Stimulated activated CD4-positive, alpha-beta T cell treated with anti-CD3 and anti-CD28 coated beads, Interleukin-4, amount 100 ng/mL, for 24 hours (primary cell): Measurements from ENCODE around the gene DNAJB1.
"Not testable (repeated sequence)": the region's sequence is repeated elsewhere in the genome, so short reads cannot be mapped to it uniquely, and the experiment has no call there.

Experiments
- DNase-seq: peaks from one replicate; pipeline ENCODE4 v3.0.0-alpha.2; 2020

The DNAJB1 gene

GRCh38 chr19:14553042-14553938, 35.1 kb upstream of the DNAJB1 start:
- no peak for DNase-seq

DNA sequence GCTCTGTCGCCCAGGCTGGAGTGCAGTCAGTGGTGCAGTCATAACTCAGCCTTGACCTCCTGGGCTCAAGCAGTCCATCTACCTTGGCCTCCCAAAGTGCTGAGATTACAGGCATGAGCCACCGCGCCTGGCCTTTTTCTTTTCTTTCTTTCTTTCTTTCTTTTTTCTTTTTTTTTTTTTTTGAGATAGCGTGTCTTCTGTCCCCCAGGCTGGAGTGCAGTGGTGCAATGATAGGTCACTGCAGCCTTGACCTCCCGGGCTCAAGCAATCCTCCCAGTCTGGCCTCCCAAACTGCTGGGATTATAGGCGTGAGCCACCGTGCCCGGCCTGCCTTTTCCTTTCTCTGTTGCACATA, 33.8 kb upstream of the DNAJB1 start:
- DNase-seq: not testable (repeated sequence)

DNA sequence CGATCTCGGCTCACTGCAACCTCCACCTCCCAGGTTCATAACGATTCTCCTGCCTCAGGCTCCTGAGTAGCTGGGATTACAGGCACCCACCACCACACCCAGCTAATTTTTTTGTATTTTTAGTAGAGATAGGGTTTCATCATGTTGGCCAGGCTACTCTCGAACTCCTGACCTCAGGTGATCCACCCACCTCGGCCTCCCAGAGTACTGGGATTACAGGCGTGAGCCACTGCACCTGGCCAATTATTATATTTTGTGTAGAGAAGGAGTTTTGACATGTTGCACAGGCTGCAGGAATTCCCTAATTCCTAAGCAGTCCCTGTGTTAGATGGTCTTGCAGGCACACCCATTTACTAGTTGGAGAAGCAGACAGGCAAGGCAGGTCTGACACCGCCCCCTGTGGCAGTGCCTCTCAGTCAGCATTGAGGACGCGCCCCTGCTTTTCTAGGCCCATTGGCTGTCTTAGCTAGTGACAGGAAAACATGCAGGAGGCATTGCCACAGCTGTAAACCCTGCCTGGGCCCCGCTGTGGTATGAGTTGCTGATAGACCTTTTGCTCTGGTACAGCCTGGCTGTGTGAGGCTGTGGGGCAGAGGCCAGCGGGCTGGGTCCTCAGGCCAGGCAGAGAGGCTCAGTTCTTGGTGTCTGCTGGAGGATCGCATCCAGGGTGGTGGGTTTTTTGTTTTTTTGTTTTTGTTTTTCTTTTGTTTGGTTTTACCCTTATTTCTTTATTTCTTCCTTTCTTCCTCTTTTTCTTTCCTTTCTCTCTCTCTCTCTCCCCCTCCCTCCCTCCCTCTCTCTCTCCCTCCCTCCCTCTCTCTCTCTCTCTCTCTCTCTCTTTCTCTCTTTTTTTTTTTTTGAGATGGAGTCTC, 33.2 kb upstream of the DNAJB1 start:
- DNase-seq: peak; percentile 75

DNA sequence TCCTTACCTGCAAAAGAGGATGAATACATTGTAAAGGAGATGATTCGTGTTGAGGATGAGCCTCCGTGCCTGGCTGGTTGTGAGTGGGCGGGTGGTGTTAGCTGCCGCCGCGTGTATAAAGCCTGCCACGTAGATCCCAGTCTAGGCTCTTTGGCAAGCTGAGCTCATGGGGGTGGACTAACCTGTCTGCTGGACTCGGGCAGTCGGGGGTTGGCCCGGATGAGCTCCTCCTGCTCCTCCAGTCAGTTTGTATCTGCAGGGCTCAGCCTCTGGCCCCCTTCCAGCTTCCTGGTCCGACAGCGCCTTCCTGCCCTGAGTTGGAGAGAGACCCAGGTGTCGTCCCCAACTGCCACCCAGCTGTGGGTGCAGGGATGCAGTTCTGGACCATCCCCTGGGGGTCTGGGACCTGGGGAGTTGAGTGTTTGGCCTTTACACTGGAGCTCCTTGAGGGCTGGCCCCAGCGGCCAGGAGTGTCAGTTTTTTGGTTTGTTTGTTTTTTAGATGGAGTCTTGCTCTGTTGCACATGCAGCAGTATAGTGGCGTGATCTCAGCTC, 32.1 kb upstream of the DNAJB1 start:
- no peak for DNase-seq

- no peak for DNase-seq
Observed at GRCh38 chr19:14545716-14546082, 27.5 kb upstream of the DNAJB1 start.

DNA sequence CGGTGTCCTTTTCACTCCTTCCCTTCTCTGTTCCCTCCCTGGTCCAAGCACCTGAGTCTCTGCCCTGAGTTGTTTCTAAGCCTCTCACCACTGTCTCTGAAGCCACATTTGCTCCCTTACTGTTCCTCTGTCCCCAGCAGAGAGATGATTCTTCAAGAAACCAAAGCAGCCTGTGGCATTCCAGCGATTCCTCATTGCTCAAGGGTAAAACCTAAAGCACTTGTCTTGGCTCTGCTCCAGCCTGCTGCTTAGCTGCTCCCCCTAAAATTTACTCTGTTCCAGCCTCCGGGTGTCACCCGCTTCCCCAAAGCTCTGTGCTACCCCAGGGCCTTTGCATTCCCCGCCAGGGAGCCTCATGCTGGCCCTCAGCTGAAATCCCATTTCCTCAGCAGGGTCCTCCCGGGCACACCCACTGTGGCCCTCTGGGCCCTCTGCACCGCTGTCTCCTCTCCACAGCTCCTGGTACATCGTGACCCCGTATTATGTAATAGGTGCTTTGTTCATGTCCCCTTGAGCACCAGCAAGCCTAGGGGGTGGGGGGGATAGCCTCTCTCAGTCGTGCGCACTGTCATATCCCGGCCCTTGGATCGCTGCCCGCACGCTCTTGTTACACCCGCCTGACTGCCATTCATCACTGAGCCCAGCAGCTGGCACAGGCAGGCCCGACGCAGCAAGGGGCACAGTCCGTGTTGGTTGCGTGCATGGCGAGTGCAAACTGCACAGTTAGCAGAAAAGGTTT, 26.9 kb upstream of the DNAJB1 start:
- DNase-seq: no peak

DNA sequence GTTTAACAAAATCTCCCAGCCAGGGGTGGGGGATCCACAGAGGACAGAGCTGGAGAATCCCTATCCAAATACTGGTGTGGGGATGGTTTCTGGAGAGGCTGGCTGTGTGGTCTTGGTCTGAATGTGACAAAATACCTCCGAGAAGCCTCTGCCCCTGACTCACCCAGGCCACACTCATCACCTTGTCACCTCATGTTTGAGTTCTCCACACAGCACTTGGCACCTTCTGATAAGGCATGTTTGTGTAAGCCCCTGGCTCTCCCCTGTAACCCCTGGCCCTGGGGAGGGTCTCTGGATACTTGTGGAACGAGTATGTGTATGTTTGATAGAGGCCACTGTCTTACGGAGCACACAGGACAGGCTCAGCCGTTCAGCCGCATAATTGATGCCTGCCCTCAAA, 25.9 kb upstream of the DNAJB1 start:
- DNase-seq: no peak

DNA sequence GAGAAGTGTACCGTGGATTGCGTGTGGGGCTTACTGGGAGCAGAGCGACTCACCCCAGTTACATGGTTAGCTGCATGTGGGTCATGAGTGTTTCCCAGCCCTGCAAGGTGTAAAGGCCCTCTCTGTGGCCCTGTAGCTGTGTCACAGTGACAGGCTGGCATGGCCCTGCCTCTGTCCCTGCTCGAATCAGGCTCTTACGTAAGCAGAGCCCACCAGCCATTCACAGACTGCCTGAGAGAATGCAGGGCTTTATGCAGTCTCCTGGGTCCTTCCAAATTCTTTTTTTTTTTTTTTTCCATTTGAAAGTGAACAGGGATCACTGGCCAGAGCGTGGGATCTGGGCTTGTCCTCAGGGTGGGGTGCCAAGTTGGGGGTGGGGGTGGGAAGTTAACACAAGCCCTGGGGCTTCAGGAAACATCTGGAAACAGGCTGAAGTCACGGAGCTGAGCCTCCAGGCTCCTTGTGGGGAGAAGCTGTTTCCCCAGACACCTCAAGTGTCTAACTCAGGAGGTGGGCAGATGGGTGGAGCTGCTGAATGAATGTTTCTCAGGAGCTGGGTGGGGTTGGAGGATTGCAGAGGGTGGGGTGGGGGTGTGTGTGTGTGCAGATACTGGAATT, 24.6 kb upstream of the DNAJB1 start:
- DNase-seq: no peak

DNA sequence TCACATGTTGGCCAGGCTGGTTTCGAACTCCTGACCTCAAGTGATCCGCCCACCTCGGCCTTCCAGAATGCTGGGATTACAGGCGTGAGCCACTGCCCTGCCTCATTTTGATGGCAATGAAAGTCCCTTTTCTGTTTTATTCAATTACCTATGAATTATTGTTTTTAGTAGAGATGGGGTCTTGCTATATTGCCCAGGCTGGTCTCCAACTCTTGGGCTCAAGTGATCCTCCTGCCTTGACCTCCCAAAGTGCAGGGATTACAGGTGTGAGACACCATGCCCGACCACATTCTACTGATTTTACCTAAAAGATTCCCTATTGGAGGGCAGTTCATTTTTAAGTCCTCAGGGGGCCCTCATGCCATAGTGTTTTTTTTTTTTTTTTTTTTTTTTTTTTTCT, 23.8 kb upstream of the DNAJB1 start:
- not testable (repeated sequence) for DNase-seq

DNA sequence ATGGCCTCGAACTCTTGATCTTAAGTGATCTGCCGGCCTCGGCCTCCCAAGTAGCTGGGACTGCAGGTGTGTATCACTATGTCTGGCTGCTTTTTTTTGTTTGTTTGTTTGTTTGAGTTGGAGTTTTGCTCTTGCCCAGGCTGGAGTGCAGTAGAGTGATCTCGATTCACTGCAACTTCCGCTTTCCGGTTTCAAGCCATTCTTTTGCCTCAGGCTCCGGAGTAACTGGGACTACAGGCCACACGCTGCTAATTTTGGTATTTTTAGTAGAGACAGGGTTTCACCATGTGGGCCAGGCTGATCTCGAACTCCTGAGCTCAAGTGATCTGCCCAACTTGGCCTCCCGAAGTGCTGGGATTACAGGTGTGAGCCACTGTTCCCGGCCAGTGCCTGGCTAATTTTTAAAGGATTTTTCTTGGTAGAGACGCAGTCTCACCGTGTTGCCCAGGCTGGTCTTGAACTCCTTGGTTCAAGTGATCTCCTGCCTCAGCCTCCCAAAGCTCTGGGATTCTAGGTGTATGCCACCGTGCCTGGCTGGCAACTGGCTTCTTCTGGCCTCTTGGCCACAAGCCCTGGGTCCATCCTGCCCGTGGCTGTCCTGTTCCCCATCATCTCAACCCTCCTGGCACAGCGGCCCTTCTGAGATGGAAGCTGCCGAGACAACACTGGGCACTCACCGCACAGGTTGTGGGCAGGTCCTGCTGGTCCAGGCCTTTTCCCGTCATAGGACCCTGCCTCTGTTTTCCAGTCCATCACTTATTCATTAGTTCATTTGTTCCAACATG, 22.7 kb upstream of the DNAJB1 start:
- DNase-seq: no peak

DNA sequence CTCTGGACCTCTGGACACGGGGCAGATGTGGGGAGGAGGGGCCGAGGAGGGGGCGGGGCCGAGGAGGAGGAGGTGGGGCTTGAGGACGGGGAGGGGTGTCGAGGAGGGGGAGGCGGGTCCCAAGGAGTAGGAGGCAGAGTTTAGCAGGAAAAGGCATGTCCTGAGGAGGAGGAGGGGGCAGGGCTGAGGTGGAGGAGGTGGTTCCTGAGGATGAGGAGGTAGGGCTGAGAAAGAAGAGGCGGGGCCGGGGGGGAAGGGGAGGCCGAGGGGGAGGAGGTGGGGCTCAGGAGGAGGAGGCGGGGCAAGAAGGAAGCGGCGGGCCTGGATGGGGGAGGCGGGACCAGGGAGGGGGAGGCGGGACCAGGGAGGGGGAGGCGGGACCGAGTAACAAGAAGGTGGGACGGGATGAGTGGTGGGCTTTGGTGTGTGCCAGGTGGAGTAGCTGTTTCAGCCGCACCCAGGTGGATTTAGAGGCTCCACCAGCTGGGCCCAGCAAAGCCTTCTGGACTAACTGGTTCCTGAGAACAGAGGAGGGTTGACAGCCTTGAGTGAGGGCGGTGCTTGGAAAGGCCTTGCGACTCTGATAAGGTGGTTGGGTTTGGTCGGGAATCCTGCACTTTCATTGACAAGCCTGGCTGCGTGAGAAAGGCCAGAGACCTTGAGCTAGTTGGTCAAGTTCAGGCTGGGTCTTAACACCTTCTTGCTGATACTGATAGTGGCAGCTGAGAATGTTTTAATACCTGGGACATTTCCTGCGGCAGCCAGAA, 18.9 kb upstream of the DNAJB1 start:
- DNase-seq: peak; percentile 32

DNA sequence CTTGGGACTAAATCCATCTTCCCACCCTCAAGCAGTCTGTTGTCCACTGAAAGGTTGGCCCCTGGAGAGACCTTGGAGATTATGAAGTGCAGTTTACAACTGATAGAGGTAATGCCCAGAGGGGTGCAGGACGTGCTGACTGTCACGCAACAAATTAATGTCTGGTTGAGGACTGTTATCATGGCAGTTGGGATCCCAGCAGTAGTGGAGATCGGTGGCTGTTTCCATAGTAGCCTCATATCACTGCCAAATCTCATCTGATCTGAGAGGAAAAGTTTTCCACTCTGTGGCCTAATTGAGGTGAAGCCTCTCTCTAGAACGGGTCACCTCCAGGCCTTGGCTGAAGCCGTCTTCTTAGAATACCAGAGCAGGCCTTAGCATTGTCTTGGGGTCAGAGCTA, 15.3 kb upstream of the DNAJB1 start:
- no peak for DNase-seq

DNA sequence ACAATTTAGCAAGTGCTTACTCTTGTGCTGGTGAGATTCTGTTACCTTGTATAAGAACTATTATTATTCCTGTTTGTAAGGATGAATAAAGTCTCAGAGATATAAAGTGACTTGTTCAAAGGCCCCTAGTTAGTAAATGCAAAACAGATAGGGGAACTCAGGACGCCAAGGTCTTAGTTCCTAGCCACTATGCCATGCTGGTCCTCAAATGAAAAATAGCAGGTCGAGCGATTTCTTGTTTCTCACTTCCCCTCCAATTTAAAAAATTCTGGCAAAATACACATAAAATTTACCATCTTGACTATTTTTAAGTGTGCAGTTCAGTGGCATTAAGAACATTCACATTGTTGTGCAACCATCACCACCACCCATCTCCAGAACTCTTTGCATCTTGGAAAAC, 12.3 kb upstream of the DNAJB1 start:
- DNase-seq: no peak

- DNase-seq: no peak
Observed at GRCh38 chr19:14530005-14530348, 11.8 kb upstream of the DNAJB1 start.

DNA sequence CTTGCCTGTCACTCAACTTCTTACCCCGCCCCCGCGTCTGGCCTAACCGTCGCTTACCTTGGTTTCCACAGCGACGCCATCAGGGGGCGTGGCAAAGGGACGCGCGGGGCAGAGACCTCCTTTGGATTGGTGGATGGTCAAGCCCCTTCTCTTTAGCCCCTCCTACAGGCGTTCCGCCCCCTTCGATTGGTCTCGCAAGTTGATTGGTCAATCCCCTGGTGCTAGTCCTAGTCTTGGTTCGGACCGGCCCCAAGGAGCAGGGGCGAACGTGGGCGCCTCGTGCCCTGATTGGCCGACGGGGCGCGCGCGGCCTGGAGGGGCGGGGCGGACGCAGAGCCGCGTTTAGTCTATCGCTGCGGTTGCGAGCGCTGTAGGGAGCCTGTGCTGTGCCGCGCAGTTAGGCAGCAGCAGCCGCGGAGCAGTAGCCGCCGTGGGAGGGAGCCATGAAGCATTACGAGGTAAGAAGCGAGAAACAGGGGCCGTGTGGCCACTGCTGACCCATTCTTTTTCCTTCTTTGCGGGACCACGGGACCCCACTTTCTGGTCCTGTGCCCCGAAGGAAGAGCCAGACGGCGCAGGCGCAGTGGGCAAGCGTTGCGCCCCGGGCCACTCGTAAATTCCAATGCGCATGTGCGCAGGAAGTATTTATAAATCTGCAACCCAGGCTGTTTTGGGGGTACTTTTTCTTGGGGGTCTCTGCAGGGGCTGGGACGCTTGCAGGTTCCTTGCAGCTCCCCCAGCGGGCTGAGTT, 11.2 kb upstream of the DNAJB1 start, which contains the start of gene TECR:
TSS of gene TECR (plus strand) at position 341 of the 751 bp plus-strand sequence. CDS start at position 444, 103 bp downstream.
- peak; percentile 100 for DNase-seq

DNA sequence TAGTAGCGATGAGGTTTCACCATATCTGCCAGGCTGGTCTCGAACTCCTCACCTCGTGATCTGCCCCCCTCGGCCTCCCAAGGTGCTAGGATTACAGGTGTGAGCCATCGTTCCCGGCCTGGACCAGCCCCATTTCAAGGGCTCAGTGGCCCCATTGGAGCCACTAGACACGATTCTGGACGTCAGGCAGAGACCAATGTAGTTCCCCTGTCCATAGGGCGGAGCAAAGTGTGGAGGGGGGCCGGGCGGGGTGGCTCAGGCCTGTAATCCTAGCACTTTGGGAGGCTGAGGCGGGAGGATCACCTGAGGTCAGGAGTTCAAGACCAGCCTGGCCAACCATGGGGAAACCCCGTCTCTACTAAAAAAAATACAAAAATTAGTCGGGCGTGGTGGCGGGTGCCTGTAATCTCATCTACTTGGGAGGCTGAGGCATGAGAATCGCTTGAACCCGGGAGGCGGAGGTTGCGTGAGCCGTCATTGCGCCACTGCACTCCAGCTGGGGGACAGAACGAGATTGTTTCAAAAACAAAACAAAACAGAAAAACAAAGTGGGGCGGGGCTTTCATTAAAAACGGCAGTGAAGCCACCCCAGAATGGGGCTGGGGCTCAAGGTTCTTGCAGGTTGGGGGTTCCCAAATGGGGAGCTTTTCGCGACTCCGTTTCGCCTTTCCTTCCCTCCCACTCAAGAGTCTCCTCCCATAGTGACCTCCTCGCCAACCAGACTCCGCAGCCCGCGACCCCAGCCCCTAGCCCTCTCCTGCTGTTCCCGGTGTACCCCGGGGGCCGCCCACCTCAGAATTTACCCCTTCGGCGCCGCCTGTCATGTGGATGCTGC, 10.4 kb upstream of the DNAJB1 start:
- DNase-seq: no peak

DNA sequence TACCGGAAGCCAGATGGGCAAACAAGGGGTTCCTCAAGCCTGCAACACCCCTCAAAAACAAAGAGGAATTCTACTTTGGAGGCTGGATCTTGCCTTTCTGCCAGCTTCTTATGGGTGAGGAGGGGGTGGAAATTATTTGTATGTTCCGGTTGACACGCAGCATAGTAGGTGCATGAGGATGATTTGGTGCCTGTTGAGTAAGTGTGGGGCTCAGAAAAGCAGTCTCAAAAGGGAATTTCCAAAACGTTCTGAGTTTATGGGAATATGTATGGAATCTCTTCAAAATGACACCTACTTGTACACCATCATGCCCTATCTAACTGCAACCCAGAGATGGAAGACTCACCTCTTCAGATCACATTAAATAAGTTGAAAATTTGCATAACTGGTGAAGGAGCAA, 8.2 kb upstream of the DNAJB1 start:
- DNase-seq: no peak

DNA sequence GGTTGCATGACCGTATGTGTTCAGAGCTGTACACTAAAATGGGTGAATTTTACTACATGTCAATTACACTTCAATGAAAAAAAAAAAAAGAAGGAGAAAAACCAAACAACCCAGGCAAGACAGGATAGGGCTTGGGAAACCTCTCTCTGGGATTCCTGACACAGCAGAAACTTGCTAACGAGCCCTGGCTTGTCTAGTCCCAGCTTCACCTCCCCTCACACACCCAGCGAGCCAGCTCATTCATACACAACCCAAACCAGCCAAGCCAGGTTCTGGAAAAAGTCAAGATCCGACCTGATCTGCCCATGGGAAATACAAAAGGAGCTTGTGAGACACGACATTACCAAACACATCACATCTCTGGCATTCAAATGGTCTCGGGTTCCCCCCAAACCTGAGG, 7.5 kb upstream of the DNAJB1 start:
- no peak for DNase-seq

GRCh38 chr19:14520543-14520942, 2.3 kb upstream of the DNAJB1 start:
- DNase-seq: no peak
